Neuronal stem cell (in vitro differentiated cells): ENCODE data around the gene TPI1.

Experiments used
- DNase-seq: peaks from one replicate; pipeline ENCODE4 v3.0.0-alpha.2; 2013; ENCODE audit warnings: low spot score
- H2AFZ ChIP-seq: one replicate; pipeline ENCODE4 v1.6.1; 2013; ENCODE audit warnings: mild to moderate bottlenecking, low read length, inconsistent platforms
- H2AK5ac ChIP-seq: 2 replicates; pipeline ENCODE4 v1.6.1; 2013; ENCODE audit warnings: low read depth, mild to moderate bottlenecking, inconsistent platforms, low read length, moderate library complexity, mixed read lengths
- H2BK120ac ChIP-seq: 2 replicates; pipeline ENCODE4 v1.6.1; 2013; ENCODE audit warnings: low read depth, mild to moderate bottlenecking, inconsistent platforms, low read length, moderate library complexity, mixed read lengths
- H2BK12ac ChIP-seq: one replicate; pipeline ENCODE4 v1.6.1; 2013; ENCODE audit warnings: low read length, inconsistent platforms
- H2BK15ac ChIP-seq: 2 replicates; pipeline ENCODE4 v1.6.1; 2013; ENCODE audit warnings: mild to moderate bottlenecking, low read length, inconsistent platforms, mixed read lengths
- H2BK5ac ChIP-seq: one replicate; pipeline ENCODE4 v1.6.1; 2013; ENCODE audit warnings: inconsistent platforms, mild to moderate bottlenecking, low read length, moderate library complexity
- H3K14ac ChIP-seq: one replicate; pipeline ENCODE4 v1.6.1; 2013; ENCODE audit warnings: low read length, inconsistent platforms
- H3K18ac ChIP-seq: 2 replicates; pipeline ENCODE4 v1.6.1; 2013; ENCODE audit warnings: low read length, inconsistent platforms
- H3K23ac ChIP-seq: 2 replicates; pipeline ENCODE4 v1.6.1; 2013; ENCODE audit warnings: low read depth, mild to moderate bottlenecking, mixed read lengths, low read length, inconsistent platforms; ENCODE audit not compliant: poor library complexity
- H3K27ac ChIP-seq: replicated peaks from 3 replicates; pipeline ENCODE4 v1.5.1; 2013; ENCODE audit warnings: low read length, inconsistent platforms
- H3K27me3 ChIP-seq, 3 experiments: 2 replicates each; pipeline ENCODE4 v1.6.1; 2013; ENCODE audit warnings: low read length in 3 of 3, mild to moderate bottlenecking in 2 of 3, inconsistent platforms in 1 of 3, low read depth in 1 of 3, mixed read lengths in 1 of 3, moderate library complexity in 1 of 3; ENCODE audit not compliant: control insufficient read depth in 3 of 3, insufficient read depth in 3 of 3
- H3K36me3 ChIP-seq, 2 donors: replicated peaks in 1 of 2; 2 replicates each; pipeline ENCODE4 v1.6.1; 2013; ENCODE audit warnings: low read length in 2 of 2; ENCODE audit not compliant: control insufficient read depth in 2 of 2, insufficient read depth in 2 of 2
- H3K4ac ChIP-seq: 2 replicates; pipeline ENCODE4 v1.6.1; 2013; ENCODE audit warnings: inconsistent platforms, mild to moderate bottlenecking, low read length, moderate library complexity
- H3K4me1 ChIP-seq, 2 donors: 1 replicate in 1 of 2; 2 replicates in 1 of 2; pipeline ENCODE4 v1.6.1; 2013; ENCODE audit warnings: low read length in 2 of 2, low read depth in 1 of 2; ENCODE audit not compliant: control insufficient read depth in 2 of 2, insufficient read depth in 1 of 2
- H3K4me2 ChIP-seq: one replicate; pipeline ENCODE4 v1.6.1; 2013; ENCODE audit warnings: mild to moderate bottlenecking, low read length, inconsistent platforms; ENCODE audit not compliant: insufficient read depth, poor library complexity, severe bottlenecking
- H3K4me3 ChIP-seq, 2 donors: 2 replicates each; pipeline ENCODE4 v1.5.1; 2013; ENCODE audit warnings: low read length in 2 of 2, mild to moderate bottlenecking in 2 of 2, inconsistent platforms in 1 of 2, moderate library complexity in 1 of 2
- H3K79me1 ChIP-seq: one replicate; pipeline ENCODE4 v1.6.1; 2013; ENCODE audit warnings: low read depth, mild to moderate bottlenecking, inconsistent platforms, low read length, moderate library complexity
- H3K9ac ChIP-seq: one replicate; pipeline ENCODE4 v1.6.1; 2013; ENCODE audit warnings: mild to moderate bottlenecking, low read depth, low read length, inconsistent platforms; ENCODE audit not compliant: poor library complexity
- H3K9me3 ChIP-seq, 2 donors: replicated peaks in 1 of 2; 2 replicates each; pipeline versions ENCODE3 to v1.6.1; 2013; ENCODE audit warnings: low read length in 2 of 2, mild to moderate bottlenecking in 2 of 2, inconsistent platforms in 1 of 2, low read depth in 1 of 2, mixed read lengths in 1 of 2, moderate library complexity in 1 of 2; ENCODE audit not compliant: control insufficient read depth in 2 of 2, insufficient read depth in 1 of 2
- H4K8ac ChIP-seq: one replicate; pipeline ENCODE4 v1.6.1; 2013; ENCODE audit warnings: low read depth, mild to moderate bottlenecking, inconsistent platforms, low read length, moderate library complexity
- H4K91ac ChIP-seq: one replicate; pipeline ENCODE4 v1.6.1; 2013; ENCODE audit warnings: low read length, low read depth, mild to moderate bottlenecking, inconsistent platforms; ENCODE audit not compliant: poor library complexity
- WGBS, 2 donors: extraction: QIAGEN DNeasy Blood & Tissue Kit; methylation state at CpG; one replicate each; pipeline ENCODE4 v1.1.7; 2013; ENCODE audit warnings: missing lambda C conversion rate in 2 of 2, mixed read lengths in 1 of 2; ENCODE audit not compliant: insufficient read length in 2 of 2, insufficient replicate concordance in 1 of 2; ENCODE audit errors: extremely low coverage in 2 of 2; 5-methylcytosine and 5-hydroxymethylcytosine counted together

TPI1 gene

GRCh38 chr12:6871052-6871957, 4.0 kb downstream of the TPI1 start:
- H2AFZ ChIP-seq: no peak overlapping the region
- H3K9me3 ChIP-seq: no peaks in the 10 kb centered on the region
- DNase-seq: no peak
- H2BK120ac ChIP-seq: no peak overlapping the region
- peak overlapping the region; percentile 5 for H3K27ac ChIP-seq
- no peak overlapping the region for H2BK5ac ChIP-seq
- H4K91ac ChIP-seq: no peak overlapping the region
- H3K36me3 ChIP-seq: peaks cover 15 to 43% of the 10 kb centered on the region in 2 donors
- H2BK15ac ChIP-seq: no peak overlapping the region
- H3K23ac ChIP-seq: peak overlapping the region; percentile 49
- peak overlapping the region; percentile 9 for H2AK5ac ChIP-seq
- H2BK12ac ChIP-seq: peak overlapping the region; percentile 14
- H3K18ac ChIP-seq: no peak overlapping the region
- peak overlapping the region; percentile 61 for H3K9ac ChIP-seq
- no peak overlapping the region for H3K14ac ChIP-seq
- H4K8ac ChIP-seq: no peak overlapping the region
- no peak overlapping the region for H3K4ac ChIP-seq
- H3K4me3 ChIP-seq: no peak overlapping the region
- peaks cover 15 to 16% of the 10 kb centered on the region in 2 donors for H3K4me1 ChIP-seq
- H3K79me1 ChIP-seq: peaks cover 8% of the 10 kb centered on the region
- WGBS, 2 donors: no CpG with 5 or more reads among the region's 12 CpGs
- no peaks in the 10 kb centered on the region for H3K27me3 ChIP-seq
- peak overlapping the region; percentile 13 for H3K4me2 ChIP-seq

DNA sequence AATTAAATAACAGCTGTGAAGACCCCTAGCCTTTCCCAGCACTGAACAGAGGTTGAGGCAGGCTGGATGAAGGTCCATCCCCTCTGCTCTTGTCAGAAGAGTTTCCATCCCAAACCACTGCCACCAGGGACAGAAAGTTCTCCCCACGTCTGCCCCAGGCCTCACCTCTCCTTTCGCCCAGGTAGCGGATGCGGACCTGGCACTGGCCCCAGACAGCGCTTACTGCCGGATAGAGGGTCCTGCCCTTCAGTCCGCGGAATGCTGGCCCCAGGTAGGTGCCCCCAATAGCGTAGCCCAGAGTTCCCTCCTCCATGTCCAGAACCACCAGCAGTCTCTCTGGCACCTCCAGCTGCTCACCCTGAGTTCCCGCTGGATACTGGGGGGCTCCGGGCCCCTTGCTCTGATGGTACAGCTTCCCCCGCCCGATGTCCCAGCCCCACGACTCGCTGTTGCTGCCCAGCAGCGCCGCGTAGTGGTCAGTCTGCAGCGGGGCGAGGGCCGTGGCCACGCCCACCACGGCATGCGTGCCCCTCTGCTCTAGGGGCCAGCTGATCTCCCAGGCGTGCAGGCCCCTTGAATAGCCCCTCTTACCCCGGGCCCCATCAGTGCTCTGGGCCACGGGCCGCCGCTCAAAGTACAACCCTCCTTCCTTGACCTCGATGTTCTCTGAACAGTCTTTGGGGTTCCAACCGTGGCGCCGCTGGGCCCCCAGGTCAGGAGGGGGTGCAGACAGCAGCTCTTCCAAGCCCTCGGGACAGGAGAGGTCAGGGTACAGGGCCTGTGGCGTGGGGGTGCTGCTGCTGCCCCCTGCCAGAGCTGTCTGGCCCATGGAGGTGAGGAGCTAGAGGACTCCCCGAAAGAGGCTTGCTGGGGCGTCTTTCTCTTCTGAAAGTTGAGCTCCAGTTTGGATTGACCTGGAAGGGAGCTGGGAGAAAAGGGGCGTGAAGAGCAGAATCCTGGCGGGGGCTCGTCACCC, 5.0 kb downstream of the TPI1 start:
- DNase-seq: peak; percentile 87
- H2AK5ac ChIP-seq: peak overlapping the region; percentile 79
- peak overlapping the region; percentile 76 for H2BK15ac ChIP-seq
- H3K14ac ChIP-seq: no peak overlapping the region
- H3K4ac ChIP-seq: no peak overlapping the region
- no peak overlapping the region for H2BK120ac ChIP-seq
- H3K4me1 ChIP-seq: peaks cover 10% of the 10 kb centered on the region in 2 donors
- peak overlapping the region; percentile 78 for H2AFZ ChIP-seq
- H3K18ac ChIP-seq: peak overlapping the region; percentile 88
- peak overlapping the region; percentile 89 for H2BK5ac ChIP-seq
- H3K9ac ChIP-seq: peak overlapping the region; percentile 94
- no peaks in the 10 kb centered on the region for H3K9me3 ChIP-seq
- H3K36me3 ChIP-seq: peaks cover 15 to 45% of the 10 kb centered on the region in 2 donors
- peak overlapping the region; percentile 100 for H3K4me2 ChIP-seq
- WGBS, 2 donors: no CpG with 5 or more reads among the region's 40 CpGs
- H2BK12ac ChIP-seq: no peak overlapping the region
- no peak overlapping the region for H4K8ac ChIP-seq
- H3K79me1 ChIP-seq: peaks cover 8% of the 10 kb centered on the region
- H3K27me3 ChIP-seq: no peaks in the 10 kb centered on the region
- H3K27ac ChIP-seq: peak overlapping the region; percentile 70
- peak overlapping the region; percentile 70 for H3K23ac ChIP-seq
- H3K4me3 ChIP-seq: peak overlapping the region; percentile 81 to 90
- H4K91ac ChIP-seq: no peak overlapping the region

DNA sequence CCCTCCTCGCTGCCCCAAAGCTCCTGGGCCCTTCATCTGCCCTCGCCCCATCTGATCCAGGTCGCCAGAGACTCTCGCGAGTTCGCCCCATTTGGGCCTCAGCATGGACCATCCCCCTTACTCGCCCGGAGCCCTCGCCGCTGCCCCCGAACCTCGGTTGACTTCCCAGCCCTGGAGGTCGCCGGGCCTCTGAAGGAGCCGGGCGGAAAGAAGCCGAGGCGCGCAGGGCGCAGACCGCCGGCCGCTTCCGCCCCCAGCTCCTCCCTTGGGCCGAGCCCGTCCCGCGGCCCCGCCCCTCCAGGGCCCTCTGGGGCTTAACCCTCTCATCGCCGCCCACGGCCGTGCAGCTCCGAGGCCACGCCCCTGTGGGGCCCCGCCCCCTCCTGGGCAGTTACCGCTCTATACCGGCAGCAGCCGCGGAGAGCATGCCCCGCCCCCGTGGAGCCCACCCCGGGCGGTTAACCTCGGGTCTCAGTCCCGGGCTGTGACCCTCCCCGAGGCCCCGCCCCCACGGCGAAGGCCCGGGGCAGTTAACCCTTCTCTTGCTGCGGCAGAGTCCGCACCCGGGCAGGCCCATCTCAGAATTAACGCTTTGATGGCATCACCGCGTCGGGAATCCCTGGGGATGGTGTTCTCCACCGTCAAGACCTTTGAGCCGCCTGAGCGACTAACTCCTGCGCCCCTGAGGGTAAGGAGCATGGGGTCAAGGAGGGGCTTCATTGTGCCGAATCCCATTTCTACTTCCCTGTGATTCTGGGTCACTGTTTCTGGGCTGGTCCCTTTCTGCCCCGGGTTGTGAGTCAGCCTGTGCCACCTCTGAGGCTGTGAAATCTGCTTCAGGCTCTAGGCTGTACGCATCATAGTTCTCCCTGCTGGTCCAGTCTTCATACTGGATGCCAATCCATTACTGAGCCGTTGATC, 6.0 kb downstream of the TPI1 start, which contains the start of gene SPSB2:
Gene SPSB2 (minus strand): TSS at position 210 of the 921 bp plus-strand sequence. CDS start 402 bp downstream, outside the sequence.
- WGBS, 2 donors: no CpG with 5 or more reads among the region's 66 CpGs
- no peak within 1 kb of the TSS for H4K8ac ChIP-seq
- DNase-seq: peak; percentile 99

More for the DNA sequence above, 6.0 kb downstream of the TPI1 start, which contains the start of gene SPSB2:
- Histone ChIP-seq H2BK15ac (peak within 1 kb of the TSS; percentile 76), H3K4me2 (peak within 1 kb of the TSS; percentile 100), H3K18ac (peak within 1 kb of the TSS; percentile 88), H3K4ac (no peak within 1 kb of the TSS), H2BK12ac (no peak within 1 kb of the TSS), H3K79me1 (peaks cover 8% of the 10 kb centered on the region), H2BK5ac (peak within 1 kb of the TSS; percentile 89), H2BK120ac (no peak within 1 kb of the TSS), H3K9me3 (no peaks in the 10 kb centered on the region), H3K4me1 (peaks cover 9 to 10% of the 10 kb centered on the region in 2 donors), H2AK5ac (peak within 1 kb of the TSS; percentile 79), H2AFZ (peak within 1 kb of the TSS; percentile 91), H3K36me3 (peaks cover 15 to 46% of the 10 kb centered on the region in 2 donors), H4K91ac (no peak within 1 kb of the TSS), H3K14ac (no peak within 1 kb of the TSS), H3K23ac (peak within 1 kb of the TSS; percentile 98), H3K4me3 (peak within 1 kb of the TSS; percentile 81 to 90), H3K9ac (peak within 1 kb of the TSS; percentile 94), H3K27me3 (no peaks in the 10 kb centered on the region), H3K27ac (peak within 1 kb of the TSS; percentile 70)
